GM12878 (cell line): Measurements from ENCODE around the gene NDUFB2. TPM values are rescaled to one million over a fixed set of nuclear protein-coding genes. Genes with fewer than 3 reads are reported as not detected.

Experiments
- ATAC-seq: fragments of 200-7000 bp; cut with Tn5 transposase; 3 replicates; pipeline ENCODE4 v1.9.1; 2020; ENCODE audit warnings: mild to moderate bottlenecking, moderate library complexity
- BruUV-seq: library from RNA; stranded (reverse); fragments of 400-500 nt; replicated peaks from 2 replicates; lab custom pipeline; 2021; lab: Mats Ljungman, UMichigan
- CTCF ChIA-PET: fragments of 300-600 bp; sonication (Branson Sonifier 250); formaldehyde crosslinking; extraction: SDS; loops from one replicate; lab custom pipeline; 2021; ENCODE audit warnings: inconsistent platforms; lab: Yijun Ruan, JAX
- POLR2A ChIA-PET: fragments of 350-600 bp; formaldehyde crosslinking; extraction: SDS; loops from one replicate; lab custom pipeline; 2021; ENCODE audit warnings: inconsistent platforms; lab: Charles Lee
- RAD21 ChIA-PET: fragments of 300-600 bp; sonication (Branson Sonifier 250); formaldehyde crosslinking; loops from one replicate; lab custom pipeline; 2023; ENCODE audit warnings: antibody characterized with exemption; ENCODE audit not compliant: unreplicated experiment; lab: Charles Lee
- SMC1A ChIA-PET: fragments of 300-600 bp; sonication (Branson Sonifier 250); formaldehyde crosslinking; loops from one replicate; lab custom pipeline; 2023; ENCODE audit not compliant: unreplicated experiment, uncharacterized antibody; lab: Charles Lee
- DNase-seq: peaks from one replicate; pipeline ENCODE4 v3.0.0-alpha.2; 2011; ENCODE audit warnings: low read depth, low spot score
- FAIRE-seq: peaks from 3 replicates; lab custom pipeline; 2011; peaks lifted over from hg19 to GRCh38; lab: Jason Lieb, UNC
- H2AFZ ChIP-seq: 2 replicates; pipeline ENCODE4 v1.6.0; 2011; ENCODE audit warnings: low read depth, low read length, control low read depth; ENCODE audit not compliant: control insufficient read depth
- H3K27ac ChIP-seq: 2 replicates; pipeline ENCODE4 v1.5.1; 2011; ENCODE audit warnings: control low read depth; ENCODE audit not compliant: control insufficient read depth, insufficient read depth
- H3K27me3 ChIP-seq, 2 experiments: replicated peaks in 1 of 2; 2 replicates each; pipeline versions ENCODE4 v1.6.0 to v1.6.1; 2011; ENCODE audit warnings: low read length in 1 of 2; ENCODE audit not compliant: control insufficient read depth in 2 of 2, insufficient read depth in 2 of 2
- H3K36me3 ChIP-seq, 2 experiments: 2 replicates each; pipeline ENCODE4 v1.5.1; 2011; ENCODE audit warnings: low read length in 1 of 2; ENCODE audit not compliant: control insufficient read depth in 2 of 2, insufficient read depth in 2 of 2
- H3K4me1 ChIP-seq: 2 replicates; pipeline ENCODE4 v1.6.1; 2011; ENCODE audit warnings: mild to moderate bottlenecking, low read length, moderate library complexity, mixed read lengths; ENCODE audit not compliant: control insufficient read depth, insufficient read depth
- H3K4me2 ChIP-seq: 2 replicates; pipeline ENCODE4 v1.6.0; 2011; ENCODE audit warnings: control low read depth; ENCODE audit not compliant: control insufficient read depth, insufficient read depth
- H3K4me3 ChIP-seq: fragments of 200-600 bp; sonication (generic); 2 replicates; pipeline ENCODE4 v1.5.1; 2016
- H3K79me2 ChIP-seq: 2 replicates; pipeline ENCODE4 v1.6.0; 2011; ENCODE audit warnings: low read length; ENCODE audit not compliant: control insufficient read depth, insufficient read depth
- H3K9ac ChIP-seq: 2 replicates; pipeline ENCODE4 v1.8.0; 2011; ENCODE audit warnings: low read length, control low read depth, mixed read lengths; ENCODE audit not compliant: control insufficient read depth, insufficient read depth
- H3K9me3 ChIP-seq: replicated peaks from 3 replicates; pipeline ENCODE4 v1.5.1; 2011; ENCODE audit warnings: mild to moderate bottlenecking, low read length; ENCODE audit not compliant: control insufficient read depth, insufficient read depth
- H4K20me1 ChIP-seq: 2 replicates; pipeline ENCODE4 v1.6.0; 2011; ENCODE audit not compliant: control insufficient read depth, insufficient read depth
- ATF3 ChIP-seq: IDR thresholded peaks from 2 replicates; pipeline ENCODE4 v1.6.1; 2011; ENCODE audit warnings: low read depth, mild to moderate bottlenecking, low read length, moderate library complexity, borderline replicate concordance; ENCODE audit errors: extremely low read depth
- BCL3 ChIP-seq: IDR thresholded peaks from 2 replicates; pipeline ENCODE4 v1.6.1; 2011; ENCODE audit warnings: borderline replicate concordance, low read depth, mild to moderate bottlenecking, moderate library complexity, low read length; ENCODE audit not compliant: insufficient read depth, poor library complexity, severe bottlenecking
- BRCA1 ChIP-seq: IDR thresholded peaks from 2 replicates; pipeline ENCODE4 v1.6.1; 2011; ENCODE audit warnings: low read depth, low read length, improper control_type of control experiment
- EED ChIP-seq: sonication (generic); IDR thresholded peaks from 2 replicates; pipeline ENCODE4 v1.6.1; 2016; ENCODE audit warnings: antibody characterized with exemption, low read depth
- IRF3 ChIP-seq: fragments of 450-650 bp; IDR thresholded peaks from 2 replicates; pipeline ENCODE4 v1.6.1; 2014; ENCODE audit warnings: mild to moderate bottlenecking
- NR2F1 ChIP-seq: fragments of 450-650 bp; conservative IDR thresholded peaks from 2 replicates; pipeline ENCODE4 v1.6.1; 2017; ENCODE audit warnings: mild to moderate bottlenecking
- PAX5 ChIP-seq: IDR thresholded peaks from 2 replicates; pipeline ENCODE4 v1.6.1; 2011; ENCODE audit warnings: low read depth, low read length, borderline replicate concordance
- PML ChIP-seq: IDR thresholded peaks from 2 replicates; pipeline ENCODE4 v1.6.1; 2012; ENCODE audit warnings: low read length, inconsistent platforms
- RUNX3 ChIP-seq: IDR thresholded peaks from 2 replicates; pipeline ENCODE4 v1.6.1; 2012; ENCODE audit warnings: low read length, inconsistent platforms
- SPI1 ChIP-seq: IDR thresholded peaks from 2 replicates; pipeline ENCODE4 v1.6.1; 2011; ENCODE audit warnings: low read depth, mild to moderate bottlenecking, low read length, moderate library complexity, borderline replicate concordance; ENCODE audit not compliant: insufficient read depth
- SREBF2 ChIP-seq: IDR thresholded peaks from 2 replicates; pipeline ENCODE4 v1.6.1; 2012; ENCODE audit warnings: mild to moderate bottlenecking, low read length
- TAF1 ChIP-seq: IDR thresholded peaks from 2 replicates; pipeline ENCODE4 v1.6.1; 2011; ENCODE audit warnings: mild to moderate bottlenecking, low read depth, low read length, borderline replicate concordance
- TCF3 ChIP-seq: IDR thresholded peaks from 2 replicates; pipeline ENCODE4 v1.6.1; 2012; ENCODE audit warnings: low read depth, mild to moderate bottlenecking, low read length, borderline replicate concordance; ENCODE audit not compliant: insufficient read depth
- ZZZ3 ChIP-seq: IDR thresholded peaks from 2 replicates; pipeline ENCODE4 v1.6.1; 2011; ENCODE audit warnings: low read depth; ENCODE audit not compliant: control insufficient read depth, insufficient read length
- WGBS: methylation state at CpG from one replicate; pipeline ENCODE4 v1.1.6; 2016; ENCODE audit warnings: low lambda C conversion rate; ENCODE audit not compliant: insufficient replicate concordance, insufficient coverage; ENCODE audit errors: missing lambda C conversion rate; 5-methylcytosine and 5-hydroxymethylcytosine counted together
- in situ Hi-C: fragments of 300-500 bp; cut with MboI; formaldehyde crosslinking; loops from 9 replicates; pipeline ENCODE4 v1.14.3; 2018; ENCODE audit warnings: mixed read lengths
- intact Hi-C: fragments of 100-400 bp; cut with micrococcal nuclease; formaldehyde crosslinking; loops from one replicate; pipeline ENCODE4 v1.14.2; 2022; ENCODE audit not compliant: unreplicated experiment
- polyA plus RNA-seq, 11 experiments: library from polyadenylated mRNA; depleted of rRNA in 4 of 11; unstranded in 6 of 11; stranded (reverse) in 5 of 11; fragments of >200 nt; fragmentation: Nextera tagmentation in 4 of 11; fragmentation: Illumina TruSeq in 1 of 11; extraction: Ambion mirVana in 4 of 11; extraction: Trizol in 1 of 11; gene quantifications; 1 replicate in 1 of 11; 2 replicates in 10 of 11; pipeline versions ENCODE4 v1.2.1 to v1.2.3, GENCODE V29; 2011 to 2016; ENCODE audit warnings: inconsistent platforms in 2 of 11, missing spikeins in 2 of 11, low read depth in 1 of 11
- total RNA-seq, 4 experiments: library from RNA; depleted of rRNA in 3 of 4; stranded (reverse); fragments of >200 nt in 3 of 4; fragmentation: Illumina TruSeq in 1 of 4; extraction: Trizol in 1 of 4; gene quantifications; 2 replicates each; pipeline versions ENCODE4 v1.2.1 to v1.2.3, GENCODE V29; 2013 to 2021
- TF ChIP-seq, protein P1 (sequence below): IDR thresholded peaks from 2 replicates; pipeline ENCODE4 v1.6.1; 2012; ENCODE audit warnings: low read depth, low read length, improper control_type of control experiment
- TF ChIP-seq, protein P2 (sequence below): fragments of 450-650 bp; formaldehyde crosslinking; IDR thresholded peaks from 2 replicates; pipeline ENCODE4 v1.4.0; 2020; ENCODE audit warnings: mild to moderate bottlenecking, moderate library complexity

NDUFB2 gene
- total and polyA plus RNA-seq, 10 of the 15 experiments (the other 5 are each of a cell fraction or from before 2014, with no cell fraction given): 109 to 1,236 (median 323) TPM

DNA sequence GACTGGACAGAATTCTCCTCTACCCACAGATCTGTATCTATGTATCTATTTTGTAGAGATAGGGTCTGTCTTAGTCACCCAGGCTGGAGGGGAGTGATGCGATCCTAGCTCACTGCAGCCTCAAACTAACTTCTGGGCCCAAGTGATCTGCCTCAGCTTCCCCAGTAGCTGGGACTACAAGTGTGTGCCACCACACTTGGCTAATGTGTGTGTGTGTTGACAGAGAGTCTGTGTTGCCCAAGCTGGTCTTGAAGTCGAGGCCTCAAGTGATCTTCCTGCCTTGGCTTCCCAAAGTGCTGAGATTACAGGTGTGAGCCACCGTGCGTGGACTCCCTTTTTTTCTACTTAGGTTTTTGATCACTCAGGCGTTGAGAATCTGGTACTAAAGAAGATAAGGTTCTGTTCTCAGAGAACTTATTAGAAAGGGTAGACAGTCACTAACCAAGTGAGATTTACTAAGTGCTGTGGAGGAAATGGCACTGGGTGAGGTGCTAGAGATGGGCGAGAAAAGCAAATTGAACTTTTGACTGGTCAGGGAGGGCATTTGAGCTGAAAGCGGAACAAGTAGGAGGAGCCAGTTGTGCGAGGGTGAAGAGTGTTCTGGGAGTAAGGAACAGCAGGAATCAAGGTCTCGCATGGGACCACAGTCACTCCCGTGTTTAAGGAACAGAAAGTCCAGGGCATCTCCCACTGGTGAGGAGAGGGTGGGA lies 18.0 kb downstream of the NDUFB2 start:
- H3K27ac ChIP-seq: no peak overlapping the region
- H3K27me3 ChIP-seq: no peaks in the 10 kb centered on the region
- 88% methylated on average over 10 of the region's 10 CpGs for WGBS

More for the DNA sequence above, 18.0 kb downstream of the NDUFB2 start:
- in situ Hi-C loops: no loop called here
- ATAC-seq: no peak
- TF ChIP-seq SPI1 (no peak), TCF3 (no peak), PAX5 (no peak), ZZZ3 (no peak), BCL3 (no peak), EED (no peak), RUNX3 (no peak), BRCA1 (no peak), NR2F1 (no peak), SREBF2 (no peak), IRF3 (no peak), ATF3 (no peak), TAF1 (no peak), PML (no peak)
- TF ChIP-seq, protein P1, sequence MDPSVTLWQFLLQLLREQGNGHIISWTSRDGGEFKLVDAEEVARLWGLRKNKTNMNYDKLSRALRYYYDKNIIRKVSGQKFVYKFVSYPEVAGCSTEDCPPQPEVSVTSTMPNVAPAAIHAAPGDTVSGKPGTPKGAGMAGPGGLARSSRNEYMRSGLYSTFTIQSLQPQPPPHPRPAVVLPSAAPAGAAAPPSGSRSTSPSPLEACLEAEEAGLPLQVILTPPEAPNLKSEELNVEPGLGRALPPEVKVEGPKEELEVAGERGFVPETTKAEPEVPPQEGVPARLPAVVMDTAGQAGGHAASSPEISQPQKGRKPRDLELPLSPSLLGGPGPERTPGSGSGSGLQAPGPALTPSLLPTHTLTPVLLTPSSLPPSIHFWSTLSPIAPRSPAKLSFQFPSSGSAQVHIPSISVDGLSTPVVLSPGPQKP: no peak
- TF ChIP-seq, protein P2, sequence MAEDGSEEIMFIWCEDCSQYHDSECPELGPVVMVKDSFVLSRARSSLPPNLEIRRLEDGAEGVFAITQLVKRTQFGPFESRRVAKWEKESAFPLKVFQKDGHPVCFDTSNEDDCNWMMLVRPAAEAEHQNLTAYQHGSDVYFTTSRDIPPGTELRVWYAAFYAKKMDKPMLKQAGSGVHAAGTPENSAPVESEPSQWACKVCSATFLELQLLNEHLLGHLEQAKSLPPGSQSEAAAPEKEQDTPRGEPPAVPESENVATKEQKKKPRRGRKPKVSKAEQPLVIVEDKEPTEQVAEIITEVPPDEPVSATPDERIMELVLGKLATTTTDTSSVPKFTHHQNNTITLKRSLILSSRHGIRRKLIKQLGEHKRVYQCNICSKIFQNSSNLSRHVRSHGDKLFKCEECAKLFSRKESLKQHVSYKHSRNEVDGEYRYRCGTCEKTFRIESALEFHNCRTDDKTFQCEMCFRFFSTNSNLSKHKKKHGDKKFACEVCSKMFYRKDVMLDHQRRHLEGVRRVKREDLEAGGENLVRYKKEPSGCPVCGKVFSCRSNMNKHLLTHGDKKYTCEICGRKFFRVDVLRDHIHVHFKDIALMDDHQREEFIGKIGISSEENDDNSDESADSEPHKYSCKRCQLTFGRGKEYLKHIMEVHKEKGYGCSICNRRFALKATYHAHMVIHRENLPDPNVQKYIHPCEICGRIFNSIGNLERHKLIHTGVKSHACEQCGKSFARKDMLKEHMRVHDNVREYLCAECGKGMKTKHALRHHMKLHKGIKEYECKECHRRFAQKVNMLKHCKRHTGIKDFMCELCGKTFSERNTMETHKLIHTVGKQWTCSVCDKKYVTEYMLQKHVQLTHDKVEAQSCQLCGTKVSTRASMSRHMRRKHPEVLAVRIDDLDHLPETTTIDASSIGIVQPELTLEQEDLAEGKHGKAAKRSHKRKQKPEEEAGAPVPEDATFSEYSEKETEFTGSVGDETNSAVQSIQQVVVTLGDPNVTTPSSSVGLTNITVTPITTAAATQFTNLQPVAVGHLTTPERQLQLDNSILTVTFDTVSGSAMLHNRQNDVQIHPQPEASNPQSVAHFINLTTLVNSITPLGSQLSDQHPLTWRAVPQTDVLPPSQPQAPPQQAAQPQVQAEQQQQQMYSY: no peak
- TF ChIP-seq, all 136 proteins: peak for 0
- RAD21 ChIA-PET: no interaction called here
- no TSS peak for BruUV-seq
- CTCF ChIA-PET: no interaction called here
- Histone ChIP-seq H3K79me2 (no peaks in the 10 kb centered on the region), H4K20me1 (no peaks in the 10 kb centered on the region), H3K4me2 (no peak overlapping the region), H3K4me1 (no peaks in the 10 kb centered on the region), H3K9ac (no peak overlapping the region), H3K36me3 (no peaks in the 10 kb centered on the region; a peak in 2 of 4 replicates), H3K4me3 (no peak overlapping the region), H2AFZ (no peak overlapping the region), H3K9me3 (no peaks in the 10 kb centered on the region)
- POLR2A ChIA-PET: interaction anchor here (0.6 kb wide), 1 partner anchor 38 kb away, joined by 8 read pairs; no protein-coding TSS in a partner anchor
- intact Hi-C loops: no loop called here
- DNase-seq (no peak), FAIRE-seq (no peak)
- SMC1A ChIA-PET: interaction anchor here (1.2 kb wide), 1 partner anchor 38 kb away, joined by 4 read pairs; no protein-coding TSS in a partner anchor
